Amniotic stem cell (primary cell): ENCODE data around the gene GRHL1.
A peak's percentile ranks its signal among the peaks of the same experiment; 100 is the strongest.

Source experiments
- DNase-seq: peaks from one replicate; lab custom pipeline; 2025; lab: John Stamatoyannopoulos, UW

GRHL1 gene

GRCh38 chr2:9972621-9973479, 21.4 kb downstream of the GRHL1 start:
- DNase-seq = no peak

DNA sequence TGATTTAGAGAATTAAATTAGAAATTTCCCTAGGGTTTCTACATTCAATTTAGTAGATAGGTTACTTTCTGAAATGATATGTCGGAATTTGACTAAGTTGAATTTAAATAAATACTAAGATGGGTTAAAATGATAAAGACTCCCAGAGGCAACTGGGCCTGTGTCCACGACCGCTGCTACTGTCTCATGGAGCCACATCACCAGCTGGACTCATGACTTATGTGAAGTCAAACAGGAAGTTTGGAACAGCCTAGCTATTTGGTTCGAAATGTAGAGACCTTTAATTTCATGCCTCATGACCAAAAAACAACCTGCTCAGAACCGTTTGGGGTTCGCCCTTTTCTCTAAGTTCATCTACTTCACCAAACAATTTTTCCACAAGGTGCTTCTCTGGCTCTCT, 22.2 kb downstream of the GRHL1 start:
- no peak for DNase-seq

DNA sequence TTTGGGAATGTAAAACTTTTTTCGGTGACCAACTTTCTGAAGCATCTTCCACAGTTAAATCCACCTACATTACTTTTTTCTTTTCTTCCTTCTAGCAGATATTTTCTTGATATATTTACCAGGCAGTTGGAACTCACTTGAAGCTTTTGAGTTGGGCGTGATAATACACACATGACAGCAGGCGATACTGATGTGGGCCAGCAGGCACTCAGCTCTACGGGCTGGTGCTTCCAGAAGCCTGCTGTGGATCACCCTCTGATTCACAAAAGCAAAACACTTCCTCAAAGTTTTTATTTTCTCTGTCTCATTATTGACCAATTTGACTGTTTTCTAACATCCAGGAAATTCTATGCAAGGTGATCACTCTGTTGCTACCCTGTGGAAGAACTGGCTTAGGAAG, 22.9 kb downstream of the GRHL1 start:
- no peak for DNase-seq

DNA sequence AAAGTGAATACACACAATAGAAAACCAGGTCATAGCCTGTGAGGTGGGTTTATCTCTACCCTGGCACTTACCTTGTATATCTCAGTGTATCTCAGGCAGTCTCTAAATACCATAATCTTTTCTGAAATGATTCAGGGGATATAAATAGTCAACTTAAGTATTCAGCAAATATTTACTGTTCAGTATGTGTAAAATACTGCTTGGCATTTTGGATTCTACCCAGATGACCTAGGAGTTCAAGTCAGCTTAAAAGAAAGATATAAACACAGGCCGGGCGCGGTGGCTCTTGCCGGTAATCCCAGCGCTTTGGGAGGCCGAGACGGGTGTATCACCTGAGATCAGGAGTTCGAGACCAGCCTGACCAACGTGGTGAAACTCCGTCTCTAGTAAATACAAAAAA, 23.8 kb downstream of the GRHL1 start:
- DNase-seq = no peak

GRCh38 chr2:9975805-9976447, 24.4 kb downstream of the GRHL1 start:
- DNase-seq = peak; percentile 80

DNA sequence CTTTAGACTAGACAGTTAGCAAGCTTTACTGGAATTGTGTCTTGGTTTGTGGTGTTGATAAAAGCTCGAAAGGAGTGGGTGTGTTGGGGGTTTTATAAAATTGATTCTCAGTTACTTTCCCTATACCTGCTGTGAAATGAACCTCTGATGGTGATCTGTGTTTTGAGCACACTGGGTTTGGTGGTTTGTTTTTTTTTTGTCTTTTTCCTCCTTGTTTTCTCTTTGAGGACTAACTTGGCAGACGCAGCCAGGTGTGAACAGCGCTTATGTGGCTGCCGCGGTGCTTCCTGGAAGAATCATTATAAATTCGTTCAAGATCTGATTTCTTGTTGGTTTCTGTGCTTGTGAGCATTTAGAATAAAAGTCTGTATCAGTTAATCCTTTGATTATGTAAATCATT, 28.5 kb downstream of the GRHL1 start:
- DNase-seq = no peak

- DNase-seq = no peak
Measured at GRCh38 chr2:9980520-9980919, 29.0 kb downstream of the GRHL1 start.

- no peak for DNase-seq
Measured at GRCh38 chr2:9981655-9982054, 30.2 kb downstream of the GRHL1 start.

- DNase-seq = no peak
Measured at GRCh38 chr2:9982248-9982647, 30.8 kb downstream of the GRHL1 start.

- no peak for DNase-seq
Measured at GRCh38 chr2:9982891-9983290, 31.4 kb downstream of the GRHL1 start.

DNA sequence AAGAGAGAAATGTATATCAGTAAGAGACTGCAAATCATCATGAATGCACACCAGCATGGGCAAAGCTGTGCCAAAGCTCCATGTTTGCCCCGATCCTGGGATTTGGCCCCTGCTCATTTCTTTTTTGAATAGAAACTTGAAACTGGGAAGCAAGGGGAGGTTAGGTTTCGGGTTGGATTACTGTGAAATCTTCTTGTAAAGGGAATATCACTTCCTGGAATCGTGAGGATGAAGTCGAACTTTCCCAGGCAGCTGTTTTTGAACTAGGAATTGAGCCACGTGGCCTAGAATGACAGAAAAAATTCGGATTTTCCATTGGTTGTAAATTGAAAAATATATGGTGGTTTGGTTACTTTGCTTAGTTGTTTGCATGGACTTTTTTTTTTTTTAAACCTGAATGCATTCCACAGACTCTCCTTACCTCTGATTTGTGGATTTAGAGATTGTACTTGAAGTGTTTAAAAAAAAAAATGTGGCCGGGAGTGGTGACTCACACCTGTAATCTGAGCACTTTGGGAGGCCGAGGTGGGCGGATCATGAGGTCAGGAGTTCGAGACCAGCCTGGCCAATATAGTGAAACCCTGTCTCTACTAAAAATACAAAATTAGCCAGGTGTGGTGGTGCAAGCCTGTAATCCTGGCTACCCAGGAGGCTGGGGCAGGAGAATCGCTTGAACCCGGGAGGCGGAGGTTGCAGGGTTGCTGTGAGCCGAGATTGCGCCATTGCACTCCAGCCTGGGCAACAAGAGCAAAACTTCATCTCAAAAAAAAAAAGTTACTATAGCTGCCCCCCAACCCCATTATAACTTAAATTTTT, 32.1 kb downstream of the GRHL1 start:
- DNase-seq = no peak

DNA sequence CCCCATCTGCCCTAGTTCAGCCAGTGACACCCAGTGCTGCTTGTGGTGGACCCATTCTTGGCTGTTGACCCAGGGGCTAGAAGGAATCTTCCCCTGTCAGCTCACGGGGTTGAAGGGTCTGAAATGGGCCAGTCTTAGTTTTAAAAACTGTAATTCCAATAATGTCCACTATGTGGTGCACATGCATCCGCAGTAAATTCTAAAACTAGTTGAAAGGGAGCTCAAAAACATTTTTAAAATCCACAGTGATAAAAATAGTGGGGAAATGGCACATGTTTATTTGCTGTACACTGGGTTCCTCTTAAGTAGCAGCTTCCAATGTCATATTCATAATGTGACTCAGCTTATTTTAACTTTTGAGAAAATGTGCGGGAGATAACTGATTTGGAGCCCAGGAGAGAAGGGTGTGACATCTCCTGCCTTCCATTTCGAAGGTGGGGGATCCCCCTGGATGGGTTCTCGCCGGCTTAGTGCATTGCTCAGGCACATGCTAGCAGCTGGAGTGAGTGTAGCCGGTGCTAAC, 32.8 kb downstream of the GRHL1 start:
- DNase-seq = no peak

- DNase-seq = no peak
Measured at GRCh38 chr2:9984871-9985480, 33.5 kb downstream of the GRHL1 start.

DNA sequence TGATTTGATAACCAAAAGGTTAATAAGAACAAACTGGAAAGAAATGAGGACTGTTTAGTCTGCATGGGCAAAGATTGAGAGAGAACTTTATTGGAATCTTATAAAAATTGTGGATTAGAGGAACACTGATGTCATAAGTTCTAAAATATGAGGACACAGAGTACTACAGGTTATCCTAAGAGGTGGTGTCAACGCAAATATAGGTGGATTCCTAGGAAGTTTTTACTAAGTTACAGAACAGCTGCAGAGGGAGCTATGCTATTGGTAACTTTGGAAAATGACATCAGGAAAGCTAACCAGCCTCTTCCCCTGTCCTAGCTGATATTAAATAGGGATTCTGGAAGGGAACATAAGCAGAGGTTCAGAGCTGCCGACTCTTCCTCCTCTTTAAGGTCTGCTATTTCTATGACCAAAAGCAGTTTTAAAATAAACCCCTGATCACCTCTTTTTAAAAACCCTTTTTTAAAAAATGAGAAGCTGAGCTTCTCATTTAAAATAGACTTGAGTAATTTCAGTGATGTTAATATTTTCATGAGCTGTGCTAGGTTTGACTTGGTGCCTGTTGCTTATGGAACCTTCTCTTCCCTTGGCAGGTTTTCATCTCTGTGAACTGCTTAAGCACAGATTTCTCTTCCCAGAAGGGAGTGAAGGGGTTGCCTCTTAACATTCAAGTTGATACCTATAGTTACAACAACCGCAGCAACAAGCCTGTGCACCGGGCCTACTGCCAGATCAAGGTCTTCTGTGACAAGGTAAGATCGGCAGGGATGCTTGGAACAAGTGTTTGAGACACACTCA, 34.2 kb downstream of the GRHL1 start:
- no peak for DNase-seq

DNA sequence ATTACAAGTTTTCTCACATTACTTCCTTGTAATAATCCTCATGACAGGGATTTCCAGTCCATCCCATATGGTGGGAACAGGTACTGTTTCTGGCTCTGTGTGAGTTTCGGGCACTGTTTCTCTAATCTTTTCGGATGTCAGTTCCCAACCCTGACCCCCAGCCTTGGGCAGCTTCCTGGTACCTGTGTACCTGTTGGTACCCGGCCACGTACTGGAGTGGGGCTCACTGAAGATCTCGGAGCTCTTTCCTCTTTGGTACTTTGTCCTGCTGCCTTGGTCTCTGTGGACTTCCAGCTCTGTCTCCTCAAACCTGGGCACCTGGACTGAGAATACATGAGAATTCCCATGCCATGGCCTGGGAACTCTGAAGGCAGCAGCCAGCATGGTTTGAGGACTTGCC, 36.8 kb downstream of the GRHL1 start:
- DNase-seq = no peak

DNA sequence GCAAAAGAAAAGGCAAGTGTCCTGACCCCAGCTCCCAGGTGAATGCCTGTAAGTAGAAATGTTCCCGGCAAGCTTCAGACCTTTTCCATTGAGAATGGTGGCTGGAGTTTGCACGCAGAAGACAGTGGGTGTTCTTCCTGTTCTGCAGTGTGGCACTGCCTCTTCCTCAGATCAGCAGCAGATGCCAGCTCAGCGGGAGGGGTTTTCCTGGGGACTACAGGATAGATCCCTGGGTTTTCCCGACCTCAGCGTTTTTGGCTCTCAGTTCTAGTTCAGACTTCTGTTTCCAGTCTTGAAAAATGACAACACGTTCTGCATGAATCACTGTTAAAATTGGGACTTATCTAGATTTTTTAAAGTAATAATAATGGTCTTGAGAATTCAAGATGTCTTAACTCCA, 39.2 kb downstream of the GRHL1 start:
- no peak for DNase-seq

- no peak for DNase-seq
Measured at GRCh38 chr2:9991221-9991620, 39.7 kb downstream of the GRHL1 start.

DNA sequence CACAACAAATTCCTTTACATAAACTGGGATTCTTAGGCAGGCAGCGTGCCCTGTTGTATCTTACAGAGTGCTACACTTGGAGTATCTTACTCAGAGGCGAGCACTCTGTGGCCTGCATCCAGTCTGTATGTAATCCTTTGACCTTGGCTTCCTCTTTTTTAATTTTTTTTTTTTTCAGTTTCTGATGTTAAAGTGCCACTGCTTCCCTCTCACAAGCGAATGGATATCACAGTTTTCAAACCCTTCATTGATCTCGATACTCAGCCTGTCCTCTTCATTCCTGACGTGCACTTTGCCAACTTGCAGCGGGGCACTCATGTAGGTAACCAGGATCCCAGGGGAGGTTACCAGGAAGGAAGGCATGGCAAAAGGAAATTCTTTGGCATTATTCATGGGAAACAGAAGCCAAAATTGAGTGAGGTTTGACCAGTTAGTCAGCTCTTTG, 40.4 kb downstream of the GRHL1 start:
- DNase-seq = no peak

- no peak for DNase-seq
Measured at GRCh38 chr2:9992427-9993187, 41.1 kb downstream of the GRHL1 start.

DNA sequence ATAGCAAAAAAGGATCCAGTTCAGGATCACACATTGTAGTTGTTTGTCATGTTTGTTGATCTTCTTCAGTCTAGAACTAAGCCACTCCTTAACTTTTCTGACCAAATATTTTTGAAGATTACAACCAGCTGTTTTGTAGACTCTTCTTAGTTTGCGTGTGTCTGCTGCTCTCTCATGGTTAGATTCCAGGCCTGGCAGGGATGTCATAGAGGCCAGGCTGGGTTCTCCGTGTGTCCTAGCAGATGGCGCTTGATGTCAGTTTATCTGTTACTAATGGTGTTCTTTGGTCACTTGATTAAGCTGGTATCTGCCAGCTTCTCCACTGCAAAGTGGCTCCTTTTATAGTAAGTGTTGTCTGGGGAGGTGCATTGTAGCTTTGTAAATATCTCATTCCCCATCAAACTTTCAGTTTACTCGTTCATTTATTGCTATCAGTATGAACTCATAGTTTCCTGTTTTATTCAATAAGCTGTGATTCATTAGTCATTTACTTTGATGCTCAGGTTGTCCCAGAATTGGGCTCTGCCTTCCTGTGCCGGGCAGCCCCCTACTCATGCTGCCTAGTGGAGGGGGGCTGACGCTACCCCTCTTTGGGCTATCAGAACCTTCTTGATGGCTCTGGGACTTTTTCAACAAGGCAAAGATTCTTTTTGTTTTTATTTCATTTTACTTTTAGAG, 42.1 kb downstream of the GRHL1 start:
- DNase-seq = no peak
